ENCODE data around the gene TARS2.

Gene TARS2

GRCh38 chr1:150537732-150538684, 50.8 kb downstream of the TARS2 start:
- DNase-seq (ENCODE audit: low read depth in 2 of 2), result no peak

GRCh38 chr1:150543500-150544143, 56.4 kb downstream of the TARS2 start:
- no peak for DNase-seq (ENCODE audit: low read depth in 2 of 2)

- no peak for DNase-seq (ENCODE audit: low read depth in 2 of 2)
Observed at GRCh38 chr1:150544204-150544603, 57.0 kb downstream of the TARS2 start.

GRCh38 chr1:150545486-150546032, 58.3 kb downstream of the TARS2 start:
- DNase-seq (ENCODE audit: low read depth in 2 of 2), result no peak

- DNase-seq (ENCODE audit: low read depth in 2 of 2), result no peak
Observed at GRCh38 chr1:150546294-150546937, 59.2 kb downstream of the TARS2 start.

GRCh38 chr1:150548324-150548631, 61.1 kb downstream of the TARS2 start:
- DNase-seq (ENCODE audit: low read depth in 2 of 2), result no peak

GRCh38 chr1:150548632-150549495, 61.6 kb downstream of the TARS2 start, which contains the start of gene ADAMTSL4:
ADAMTSL4 (plus strand) TSS chr1:150549408; CDS start chr1:150552289, 2,881 bp downstream.
- DNase-seq (ENCODE audit: low read depth in 2 of 2), result no peak

GRCh38 chr1:150549496-150550221, 62.4 kb downstream of the TARS2 start:
- DNase-seq (ENCODE audit: low read depth in 2 of 2), result no peak

- no peak for DNase-seq (ENCODE audit: low read depth in 2 of 2)
Observed at GRCh38 chr1:150550222-150551050, 63.2 kb downstream of the TARS2 start.

- DNase-seq (ENCODE audit: low read depth in 2 of 2), result no peak
Observed at GRCh38 chr1:150551051-150551783, 64.0 kb downstream of the TARS2 start.

GRCh38 chr1:150551784-150552127, 64.5 kb downstream of the TARS2 start:
- no peak for DNase-seq (ENCODE audit: low read depth in 2 of 2)

- no peak for DNase-seq (ENCODE audit: low read depth in 2 of 2)
Observed at GRCh38 chr1:150552128-150552910, 65.1 kb downstream of the TARS2 start.

- no peak for DNase-seq (ENCODE audit: low read depth in 2 of 2)
Observed at GRCh38 chr1:150552911-150553289, 65.7 kb downstream of the TARS2 start.

- DNase-seq (ENCODE audit: low read depth in 2 of 2), result no peak
Observed at GRCh38 chr1:150553392-150554085, 66.3 kb downstream of the TARS2 start.

- no peak for DNase-seq (ENCODE audit: low read depth in 2 of 2)
Observed at GRCh38 chr1:150554086-150554452, 66.8 kb downstream of the TARS2 start.

- DNase-seq (ENCODE audit: low read depth in 2 of 2), result no peak
Observed at GRCh38 chr1:150555198-150555970, 68.2 kb downstream of the TARS2 start.

Data from stimulated activated CD4-positive, alpha-beta T cell treated with anti-CD3 and anti-CD28 coated beads, Interleukin-15, amount 100 ng/mL, for 48 hours (primary cell).